Loucy (cell line): ENCODE data around the gene CPLANE2.

Source experiments
- EZH2phosphoT487 ChIP-seq: fragments of 200-600 bp; IDR thresholded peaks from 2 replicates; pipeline ENCODE4 v1.6.1; 2018; ENCODE audit warnings: antibody characterized with exemption, mild to moderate bottlenecking, moderate library complexity, borderline replicate concordance
- TF ChIP-seq, protein P1 (sequence below): fragments of 200-600 bp; sonication (generic); conservative IDR thresholded peaks from 2 replicates; pipeline ENCODE4 v1.5.1; 2014; ENCODE audit warnings: mild to moderate bottlenecking, antibody characterized with exemption, low read length

DNA sequence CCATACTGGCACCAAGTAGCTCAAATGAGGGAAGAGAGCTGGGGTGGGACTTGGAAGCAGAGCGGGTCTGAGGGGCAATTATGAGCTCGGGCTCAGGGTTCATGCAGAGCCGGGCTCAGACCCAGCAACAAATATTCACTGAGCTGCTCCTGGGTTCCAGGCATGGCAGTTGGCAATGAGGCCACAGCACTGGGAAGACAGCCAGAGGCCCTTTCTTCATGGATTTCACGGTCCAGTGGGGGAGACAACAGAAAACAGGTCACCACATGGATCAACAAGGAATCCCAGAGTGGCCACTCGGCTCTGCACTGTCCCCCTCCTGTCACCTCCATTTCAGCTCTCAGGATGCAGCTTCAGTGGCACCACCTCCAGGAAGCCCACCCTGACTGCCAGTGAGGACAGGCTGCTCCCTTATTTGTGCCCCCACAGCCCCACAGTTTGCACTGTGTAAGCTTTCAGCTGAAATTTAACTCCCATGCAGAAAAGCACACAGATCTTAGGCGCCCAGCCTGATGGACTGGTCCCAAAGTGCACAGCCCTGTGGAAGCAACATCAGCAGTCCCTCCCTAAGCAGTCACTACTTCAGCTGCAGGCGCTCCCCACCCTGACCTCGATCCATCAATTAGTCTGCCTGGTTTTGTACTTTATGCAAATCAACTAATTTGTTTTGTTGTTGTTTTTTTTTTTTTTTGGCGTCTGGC, 46.9 kb downstream of the CPLANE2 start:
- TF ChIP-seq, protein P1, sequence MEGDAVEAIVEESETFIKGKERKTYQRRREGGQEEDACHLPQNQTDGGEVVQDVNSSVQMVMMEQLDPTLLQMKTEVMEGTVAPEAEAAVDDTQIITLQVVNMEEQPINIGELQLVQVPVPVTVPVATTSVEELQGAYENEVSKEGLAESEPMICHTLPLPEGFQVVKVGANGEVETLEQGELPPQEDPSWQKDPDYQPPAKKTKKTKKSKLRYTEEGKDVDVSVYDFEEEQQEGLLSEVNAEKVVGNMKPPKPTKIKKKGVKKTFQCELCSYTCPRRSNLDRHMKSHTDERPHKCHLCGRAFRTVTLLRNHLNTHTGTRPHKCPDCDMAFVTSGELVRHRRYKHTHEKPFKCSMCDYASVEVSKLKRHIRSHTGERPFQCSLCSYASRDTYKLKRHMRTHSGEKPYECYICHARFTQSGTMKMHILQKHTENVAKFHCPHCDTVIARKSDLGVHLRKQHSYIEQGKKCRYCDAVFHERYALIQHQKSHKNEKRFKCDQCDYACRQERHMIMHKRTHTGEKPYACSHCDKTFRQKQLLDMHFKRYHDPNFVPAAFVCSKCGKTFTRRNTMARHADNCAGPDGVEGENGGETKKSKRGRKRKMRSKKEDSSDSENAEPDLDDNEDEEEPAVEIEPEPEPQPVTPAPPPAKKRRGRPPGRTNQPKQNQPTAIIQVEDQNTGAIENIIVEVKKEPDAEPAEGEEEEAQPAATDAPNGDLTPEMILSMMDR: no peak
- TF ChIP-seq EZH2phosphoT487: no peak
